OCI-LY3 (cell line): ENCODE measurements around the gene AKAP12.

Source experiments
- H2AFZ ChIP-seq: fragments of 200-600, 300-600 bp; shearing (Covaris generic); 2 replicates; pipeline ENCODE4 v1.6.0; 2014; ENCODE audit warnings: antibody characterized with exemption, low read depth, low read length
- H3K27ac ChIP-seq: fragments of 200-600, 300-600 bp; sonication (generic); 2 replicates; pipeline ENCODE4 v1.5.1; 2014; ENCODE audit warnings: mild to moderate bottlenecking, low read length, moderate library complexity, mixed read lengths
- H3K27me3 ChIP-seq: fragments of 200-600, 300-600 bp; sonication (generic); 2 replicates; pipeline ENCODE4 v1.6.1; 2014; ENCODE audit warnings: low read depth, low read length, mixed read lengths
- H3K36me3 ChIP-seq: fragments of 200-600, 300-600 bp; sonication (generic); replicated peaks from 2 replicates; pipeline ENCODE3; 2014; ENCODE audit warnings: low read depth, low read length, mixed read lengths
- H3K4me1 ChIP-seq: fragments of 300-600, 200-600 bp; sonication (generic); 2 replicates; pipeline ENCODE4 v1.6.1; 2014; ENCODE audit warnings: low read length, mixed read lengths
- H3K4me2 ChIP-seq: fragments of 200-600, 300-600 bp; sonication (generic); 2 replicates; pipeline ENCODE4 v1.6.1; 2014; ENCODE audit warnings: low read length, mixed read lengths
- H3K4me3 ChIP-seq: fragments of 300-600, 200-600 bp; sonication (generic); 2 replicates; pipeline ENCODE4 v1.5.1; 2014; ENCODE audit warnings: antibody characterized with exemption, mild to moderate bottlenecking, low read length, moderate library complexity
- H3K79me2 ChIP-seq: fragments of 300-600, 200-600 bp; shearing (Covaris generic); 2 replicates; pipeline ENCODE4 v1.6.1; 2014; ENCODE audit warnings: mild to moderate bottlenecking, low read length, mixed read lengths
- H3K9ac ChIP-seq: fragments of 300-600, 200-600 bp; shearing (Covaris generic); 2 replicates; pipeline ENCODE4 v1.6.0; 2014; ENCODE audit warnings: mild to moderate bottlenecking, low read length, moderate library complexity
- H3K9me3 ChIP-seq: fragments of 200-600, 300-600 bp; shearing (Covaris generic); 2 replicates; pipeline ENCODE4 v1.6.1; 2014; ENCODE audit warnings: low read length, mixed read lengths; ENCODE audit not compliant: insufficient read depth
- H4K20me1 ChIP-seq: fragments of 200-600, 300-600 bp; sonication (generic); 2 replicates; pipeline ENCODE4 v1.6.1; 2016; ENCODE audit warnings: low read length, mixed read lengths; ENCODE audit not compliant: insufficient read depth
- EZH2phosphoT487 ChIP-seq: fragments of 200-600 bp; shearing (Covaris generic); IDR thresholded peaks from 2 replicates; pipeline ENCODE4 v1.6.1; 2018; ENCODE audit warnings: antibody characterized with exemption, mixed run types, low read depth
- TF ChIP-seq, protein P1 (sequence below): fragments of 200-600, 300-600 bp; sonication (generic); IDR thresholded peaks from 2 replicates; pipeline ENCODE4 v1.5.1; 2014; ENCODE audit warnings: antibody characterized with exemption, low read length, low read depth

AKAP12 gene

GRCh38 chr6:151257985-151258445 lies 18.2 kb downstream of the AKAP12 start:
- H3K9ac ChIP-seq: no peak overlapping the region
- H3K27ac ChIP-seq: no peak overlapping the region
- H3K4me1 ChIP-seq: no peaks in the 10 kb centered on the region
- H4K20me1 ChIP-seq: no peaks in the 10 kb centered on the region
- no peaks in the 10 kb centered on the region; the same call in 1 of the 2 replicates for H3K79me2 ChIP-seq
- H2AFZ ChIP-seq: no peak overlapping the region
- no peak overlapping the region for H3K4me2 ChIP-seq
- H3K9me3 ChIP-seq: no peaks in the 10 kb centered on the region
- no peaks in the 10 kb centered on the region for H3K36me3 ChIP-seq
- no peaks in the 10 kb centered on the region for H3K27me3 ChIP-seq
- TF ChIP-seq, protein P1, sequence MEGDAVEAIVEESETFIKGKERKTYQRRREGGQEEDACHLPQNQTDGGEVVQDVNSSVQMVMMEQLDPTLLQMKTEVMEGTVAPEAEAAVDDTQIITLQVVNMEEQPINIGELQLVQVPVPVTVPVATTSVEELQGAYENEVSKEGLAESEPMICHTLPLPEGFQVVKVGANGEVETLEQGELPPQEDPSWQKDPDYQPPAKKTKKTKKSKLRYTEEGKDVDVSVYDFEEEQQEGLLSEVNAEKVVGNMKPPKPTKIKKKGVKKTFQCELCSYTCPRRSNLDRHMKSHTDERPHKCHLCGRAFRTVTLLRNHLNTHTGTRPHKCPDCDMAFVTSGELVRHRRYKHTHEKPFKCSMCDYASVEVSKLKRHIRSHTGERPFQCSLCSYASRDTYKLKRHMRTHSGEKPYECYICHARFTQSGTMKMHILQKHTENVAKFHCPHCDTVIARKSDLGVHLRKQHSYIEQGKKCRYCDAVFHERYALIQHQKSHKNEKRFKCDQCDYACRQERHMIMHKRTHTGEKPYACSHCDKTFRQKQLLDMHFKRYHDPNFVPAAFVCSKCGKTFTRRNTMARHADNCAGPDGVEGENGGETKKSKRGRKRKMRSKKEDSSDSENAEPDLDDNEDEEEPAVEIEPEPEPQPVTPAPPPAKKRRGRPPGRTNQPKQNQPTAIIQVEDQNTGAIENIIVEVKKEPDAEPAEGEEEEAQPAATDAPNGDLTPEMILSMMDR: no peak
- TF ChIP-seq EZH2phosphoT487: no peak
- H3K4me3 ChIP-seq: no peak overlapping the region

- TF ChIP-seq EZH2phosphoT487: no peak
- TF ChIP-seq, protein P1: no peak
- no peaks in the 10 kb centered on the region for H3K36me3 ChIP-seq
- H4K20me1 ChIP-seq: no peaks in the 10 kb centered on the region
- no peaks in the 10 kb centered on the region for H3K4me1 ChIP-seq
- H3K4me3 ChIP-seq: no peak overlapping the region
- H3K9me3 ChIP-seq: no peaks in the 10 kb centered on the region
- H3K27ac ChIP-seq: no peak overlapping the region
- no peak overlapping the region for H3K4me2 ChIP-seq
- no peak overlapping the region for H3K9ac ChIP-seq
- no peaks in the 10 kb centered on the region for H3K27me3 ChIP-seq
- no peaks in the 10 kb centered on the region for H3K79me2 ChIP-seq
- no peak overlapping the region for H2AFZ ChIP-seq
Measured at GRCh38 chr6:151260205-151260604, 20.4 kb downstream of the AKAP12 start.

DNA sequence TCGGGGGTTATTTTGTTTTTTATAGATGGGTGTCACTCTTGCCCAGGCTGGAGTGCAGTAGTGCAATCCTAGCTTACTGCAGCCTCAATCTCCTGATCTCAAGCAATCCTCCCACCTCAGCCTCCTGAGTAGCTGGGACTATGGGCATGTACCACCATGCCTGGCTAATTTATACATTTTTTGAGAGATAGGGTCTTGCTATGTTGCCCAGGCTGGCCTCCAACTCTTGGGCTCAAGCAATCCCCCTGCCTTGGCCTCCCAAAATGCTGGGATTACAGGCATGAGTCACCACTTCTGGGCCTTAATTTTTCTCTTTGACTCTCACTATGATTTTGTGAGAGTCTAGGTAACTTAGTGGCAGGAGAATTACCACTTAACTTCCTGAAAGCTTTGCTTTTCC lies 23.3 kb downstream of the AKAP12 start:
- H3K79me2 ChIP-seq: no peaks in the 10 kb centered on the region
- H3K9me3 ChIP-seq: no peaks in the 10 kb centered on the region
- no peak overlapping the region for H3K27ac ChIP-seq
- H3K4me2 ChIP-seq: no peak overlapping the region
- no peak overlapping the region for H3K9ac ChIP-seq
- H3K4me3 ChIP-seq: no peak overlapping the region
- H2AFZ ChIP-seq: no peak overlapping the region
- no peaks in the 10 kb centered on the region for H3K36me3 ChIP-seq
- no peaks in the 10 kb centered on the region for H3K27me3 ChIP-seq
- no peaks in the 10 kb centered on the region for H4K20me1 ChIP-seq
- H3K4me1 ChIP-seq: no peaks in the 10 kb centered on the region
- TF ChIP-seq, protein P1: no peak
- no peak for TF ChIP-seq EZH2phosphoT487

DNA sequence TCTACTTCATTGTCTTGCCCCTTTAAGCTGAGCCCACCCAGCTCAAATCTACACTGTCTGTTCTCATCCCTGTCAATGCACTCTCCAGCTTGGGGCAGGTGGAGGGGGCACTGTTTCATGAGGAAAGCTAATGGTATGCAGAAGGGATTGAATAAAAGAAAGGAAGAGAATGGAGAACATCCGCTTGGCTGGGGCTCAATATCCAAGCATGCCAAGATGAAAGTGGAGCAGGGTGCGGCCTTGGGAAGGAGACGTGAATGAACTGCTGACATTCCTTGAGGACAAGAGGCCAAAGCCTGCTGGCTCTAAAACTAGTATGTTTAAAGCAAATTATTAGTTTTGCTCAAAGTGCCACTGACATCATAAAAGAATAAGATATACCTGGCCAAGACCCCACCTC lies 24.2 kb downstream of the AKAP12 start:
- Histone ChIP-seq H4K20me1 (no peaks in the 10 kb centered on the region), H3K79me2 (no peaks in the 10 kb centered on the region), H3K9ac (no peak overlapping the region), H3K4me2 (no peak overlapping the region), H3K27me3 (no peaks in the 10 kb centered on the region), H3K27ac (no peak overlapping the region), H2AFZ (no peak overlapping the region), H3K4me1 (no peaks in the 10 kb centered on the region), H3K4me3 (no peak overlapping the region), H3K36me3 (no peaks in the 10 kb centered on the region), H3K9me3 (no peaks in the 10 kb centered on the region)
- TF ChIP-seq, protein P1: no peak
- no peak for TF ChIP-seq EZH2phosphoT487
